Hepatocyte (in vitro differentiated cells): ENCODE measurements around the gene DBNDD2.

Experiments used
- EZH2 ChIP-seq: fragments of 200-600 bp; sonication (generic); IDR thresholded peaks from 2 replicates; pipeline ENCODE4 v1.6.1; 2016; ENCODE audit warnings: antibody characterized with exemption, mild to moderate bottlenecking, borderline replicate concordance
- TF ChIP-seq, protein P1 (sequence below): fragments of 200-600 bp; sonication (generic); IDR thresholded peaks from 2 replicates; pipeline ENCODE4 v1.5.1; 2016; ENCODE audit warnings: antibody characterized with exemption, mild to moderate bottlenecking; ENCODE audit not compliant: poor library complexity

DNA sequence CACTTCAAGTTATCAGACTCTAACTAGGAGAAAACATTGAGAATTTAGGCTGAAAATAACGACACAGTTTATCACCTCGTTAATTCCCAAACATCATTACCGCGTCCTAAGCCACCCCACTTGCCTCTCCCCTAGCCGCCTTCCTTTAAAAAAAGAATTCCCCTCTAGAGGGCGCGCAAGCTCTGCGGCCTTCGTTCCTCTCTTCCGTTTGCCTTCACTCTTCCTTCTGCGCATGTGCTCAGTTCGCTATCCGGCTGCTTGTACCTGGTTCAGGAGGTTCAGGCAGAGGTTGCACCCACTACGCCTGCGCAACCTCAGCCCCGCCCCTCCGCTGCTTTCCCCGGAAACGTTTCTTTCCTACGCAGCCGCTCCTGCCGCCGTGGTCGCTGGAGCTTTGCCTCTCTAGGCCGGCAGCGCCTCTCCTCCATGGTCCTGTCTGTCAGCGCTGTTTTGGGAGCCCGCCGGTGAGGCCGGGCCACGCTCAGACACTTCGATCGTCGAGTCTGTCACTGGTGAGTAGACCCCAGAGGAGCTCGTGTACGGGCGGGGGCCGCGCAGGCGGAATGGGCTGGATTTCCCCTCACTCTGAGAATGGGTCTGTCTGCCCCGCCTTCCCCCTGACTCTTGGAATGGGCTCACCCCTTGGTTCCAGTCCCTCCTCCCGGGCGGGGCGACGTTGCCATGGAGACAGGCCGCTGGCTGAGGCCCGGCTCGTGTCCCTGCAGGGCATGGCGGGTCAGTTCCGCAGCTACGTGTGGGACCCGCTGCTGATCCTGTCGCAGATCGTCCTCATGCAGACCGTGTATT, 45.1 kb upstream of the DBNDD2 start, which contains the start of gene SYS1:
- TF ChIP-seq, protein P1, sequence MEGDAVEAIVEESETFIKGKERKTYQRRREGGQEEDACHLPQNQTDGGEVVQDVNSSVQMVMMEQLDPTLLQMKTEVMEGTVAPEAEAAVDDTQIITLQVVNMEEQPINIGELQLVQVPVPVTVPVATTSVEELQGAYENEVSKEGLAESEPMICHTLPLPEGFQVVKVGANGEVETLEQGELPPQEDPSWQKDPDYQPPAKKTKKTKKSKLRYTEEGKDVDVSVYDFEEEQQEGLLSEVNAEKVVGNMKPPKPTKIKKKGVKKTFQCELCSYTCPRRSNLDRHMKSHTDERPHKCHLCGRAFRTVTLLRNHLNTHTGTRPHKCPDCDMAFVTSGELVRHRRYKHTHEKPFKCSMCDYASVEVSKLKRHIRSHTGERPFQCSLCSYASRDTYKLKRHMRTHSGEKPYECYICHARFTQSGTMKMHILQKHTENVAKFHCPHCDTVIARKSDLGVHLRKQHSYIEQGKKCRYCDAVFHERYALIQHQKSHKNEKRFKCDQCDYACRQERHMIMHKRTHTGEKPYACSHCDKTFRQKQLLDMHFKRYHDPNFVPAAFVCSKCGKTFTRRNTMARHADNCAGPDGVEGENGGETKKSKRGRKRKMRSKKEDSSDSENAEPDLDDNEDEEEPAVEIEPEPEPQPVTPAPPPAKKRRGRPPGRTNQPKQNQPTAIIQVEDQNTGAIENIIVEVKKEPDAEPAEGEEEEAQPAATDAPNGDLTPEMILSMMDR, result peak; percentile 94
- no peak for TF ChIP-seq EZH2
